ENCODE results near the gene TLN1. TPM values are rescaled to one million over a fixed set of nuclear protein-coding genes. Genes with fewer than 3 reads are reported as not detected.

Gene TLN1
- total RNA-seq, 2 experiments from 2014 or later = 233 to 235 TPM

DNA sequence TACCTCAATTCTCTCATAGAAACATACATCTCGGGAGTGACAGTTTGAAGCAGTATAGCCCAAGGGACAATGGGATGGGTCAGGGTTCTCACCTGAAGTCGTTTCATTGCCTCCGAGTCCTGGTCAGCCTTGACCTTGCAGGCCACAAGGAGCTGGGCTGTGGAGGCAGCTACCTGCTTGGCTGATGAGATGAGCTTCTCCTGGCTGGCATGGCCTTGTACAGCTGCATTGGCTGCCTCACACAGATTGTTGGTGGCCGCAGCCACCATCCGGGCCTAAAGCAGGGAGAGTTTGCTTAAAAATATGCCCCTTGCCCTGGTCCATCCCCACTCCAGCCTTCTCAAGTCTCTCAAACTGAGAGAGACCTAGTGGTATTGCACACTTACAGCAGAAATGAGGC lies 33.8 kb downstream of the TLN1 start:
- ChIA-PET CTCF (interaction anchor here (1.3 to 3.2 kb wide), 4 partner anchors 8 to 87 kb away, joined by 3 to 21 read pairs (median 10); no protein-coding TSS in a partner anchor), POLR2A (interaction anchor here (0.5 kb wide), 1 partner anchor 51 kb away, joined by 3 read pairs; no protein-coding TSS in a partner anchor)

DNA sequence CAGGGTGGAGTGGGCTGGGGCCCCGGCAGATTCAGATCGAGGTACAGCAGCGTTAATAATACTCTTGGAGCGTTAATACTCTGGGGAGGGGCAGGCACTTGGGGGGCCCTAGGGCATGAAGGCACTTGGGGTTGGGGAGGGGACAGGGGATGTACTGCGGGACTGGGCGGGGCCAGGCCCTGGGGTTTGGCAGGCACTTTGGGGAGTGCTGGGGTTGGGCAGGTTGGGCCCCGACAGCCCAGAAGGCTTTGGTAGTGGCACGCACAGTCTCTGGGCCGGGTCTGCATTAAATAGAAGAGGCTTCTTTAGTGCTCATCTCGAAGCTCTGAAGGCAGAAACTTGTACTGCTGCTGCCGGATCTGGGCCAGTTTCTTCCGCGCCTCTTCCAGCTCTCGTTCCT lies 34.5 kb downstream of the TLN1 start:
- ChIA-PET POLR2A (no interaction called here), CTCF (interaction anchor here (1.0 to 3.2 kb wide), 13 partner anchors 9 to 87 kb away, joined by 3 to 21 read pairs (median 9); partner anchors contain the start of genes ARHGEF39, CREB3 and TLN1)

GRCh38 chr9:35696520-35697215 lies 35.3 kb downstream of the TLN1 start:
- CTCF ChIA-PET = interaction anchor here (0.9 to 3.2 kb wide), 25 partner anchors 9 to 93 kb away, joined by 3 to 21 read pairs (median 7); partner anchors contain the start of genes ARHGEF39, CCDC107, CREB3 and GBA2
- POLR2A ChIA-PET = interaction anchor here (1.0 kb wide), 1 partner anchor 50 kb away, joined by 3 read pairs; no protein-coding TSS in a partner anchor

- ChIA-PET CTCF (interaction anchor here (0.9 to 3.2 kb wide), 21 partner anchors 10 to 94 kb away, joined by 3 to 21 read pairs (median 7); partner anchors contain the start of genes CCDC107, CREB3, GBA2 and RGP1), POLR2A (interaction anchor here (0.7 to 1.0 kb wide), 4 partner anchors 17 to 123 kb away, joined by 3 to 10 read pairs (median 6); no protein-coding TSS in a partner anchor)
These were observed 36.0 kb downstream of the TLN1 start for GRCh38 chr9:35695943-35696401.

- POLR2A ChIA-PET = interaction anchor here (2.0 kb wide), 1 partner anchor 16 kb away, joined by 5 read pairs; no protein-coding TSS in a partner anchor
- CTCF ChIA-PET = interaction anchor here (1.4 to 1.9 kb wide), 2 partner anchors 33 to 45 kb away, joined by 4 to 9 read pairs; partner anchors contain the start of genes CCDC107 and RMRP
These were observed 40.2 kb downstream of the TLN1 start for GRCh38 chr9:35691757-35692301.

- ChIA-PET POLR2A (interaction anchor here (0.5 to 2.0 kb wide), 2 partner anchors 16 to 19 kb away, joined by 5 to 6 read pairs; no protein-coding TSS in a partner anchor), CTCF (interaction anchor here (1.2 to 1.9 kb wide), 3 partner anchors 33 to 47 kb away, joined by 4 to 9 read pairs (median 5); partner anchors contain the start of genes CCDC107 and RMRP)
These were observed 40.7 kb downstream of the TLN1 start for GRCh38 chr9:35691334-35691650.

DNA sequence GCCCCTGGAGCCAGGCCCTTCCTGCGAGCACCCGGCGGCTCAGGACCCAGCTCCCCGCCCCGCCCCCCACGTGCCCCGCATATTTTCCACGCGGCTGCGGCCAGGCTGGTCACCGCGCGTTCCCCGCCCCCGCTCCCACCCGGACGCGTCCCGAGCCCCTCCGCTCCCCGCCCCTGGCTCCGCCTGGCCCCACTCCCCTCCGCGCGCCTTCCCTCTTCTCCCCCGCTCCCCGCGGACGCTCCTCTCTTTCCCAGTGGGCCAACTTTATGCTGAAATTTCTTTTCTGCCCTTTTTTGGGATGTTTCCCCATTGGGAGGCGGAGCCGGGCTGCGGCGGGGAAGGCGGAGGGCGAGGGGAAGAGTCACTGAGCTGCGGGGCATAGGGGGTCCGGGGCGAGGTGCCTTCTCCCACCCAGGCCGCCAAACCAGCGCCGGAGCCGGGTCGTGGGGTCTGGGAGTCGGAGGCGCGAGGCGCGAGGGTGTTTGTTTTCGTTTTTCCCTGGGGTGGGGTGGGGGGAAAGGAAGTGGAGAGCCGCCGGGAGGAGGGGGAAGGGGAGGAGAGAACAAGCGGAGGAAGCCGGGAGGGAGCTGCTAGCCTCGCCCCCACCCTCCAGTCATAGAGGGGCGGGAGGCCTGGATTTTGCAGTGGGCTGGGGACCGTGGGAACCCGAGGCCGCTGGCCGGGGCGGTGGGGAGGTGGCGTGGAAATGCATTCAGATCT lies 41.2 kb downstream of the TLN1 start:
- ChIA-PET POLR2A (interaction anchor here (0.5 to 2.0 kb wide), 2 partner anchors 15 to 19 kb away, joined by 5 to 6 read pairs; no protein-coding TSS in a partner anchor), CTCF (interaction anchor here (1.2 to 1.9 kb wide), 3 partner anchors 32 to 46 kb away, joined by 3 to 9 read pairs (median 5); partner anchors contain the start of genes CCDC107 and RMRP)

- ChIA-PET POLR2A (interaction anchor here (0.6 to 2.0 kb wide), 2 partner anchors 15 to 188 kb away, joined by 5 to 9 read pairs; no protein-coding TSS in a partner anchor), CTCF (interaction anchor here (1.2 to 1.9 kb wide), 4 partner anchors 32 to 79 kb away, joined by 3 to 9 read pairs (median 4); partner anchors contain the start of genes CCDC107 and RMRP)
These were observed 41.7 kb downstream of the TLN1 start for GRCh38 chr9:35690294-35690613.

DNA sequence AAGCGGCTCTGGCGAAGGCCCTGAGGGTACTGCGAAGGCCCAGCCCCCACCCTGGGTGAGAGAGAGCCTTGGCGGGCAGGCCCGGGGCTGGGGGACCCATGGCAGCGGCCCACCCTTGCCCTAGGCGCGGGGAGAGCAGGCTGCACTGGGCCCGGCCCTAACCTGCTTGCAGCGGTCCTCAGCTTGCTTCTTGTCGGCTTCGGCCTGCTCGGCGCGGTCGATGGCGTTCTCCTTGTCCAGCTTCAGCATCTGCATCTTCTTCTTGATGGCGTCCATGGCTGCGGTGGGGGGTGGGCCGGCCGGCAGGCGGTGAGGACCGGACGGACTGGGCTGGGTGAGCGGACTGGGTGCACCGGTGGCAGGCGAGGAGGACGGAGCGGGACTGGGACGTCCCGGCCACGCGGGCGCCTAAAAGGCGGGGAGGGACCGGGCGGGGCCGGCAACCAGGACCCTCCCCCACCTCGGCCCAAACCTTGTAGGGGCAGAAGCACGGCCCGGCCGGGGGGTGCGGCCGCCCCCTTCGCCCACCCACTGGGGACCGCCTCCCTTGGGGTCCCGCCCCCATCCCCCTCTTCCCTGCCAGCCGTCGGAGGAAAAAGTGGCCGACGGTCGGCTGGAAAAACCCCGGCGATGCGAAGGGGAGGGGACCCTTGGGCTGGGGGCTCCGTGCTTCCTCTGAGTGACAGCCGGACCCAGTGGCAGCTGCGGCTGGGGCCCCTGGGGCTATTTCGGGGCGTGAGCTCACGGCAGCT lies 42.3 kb downstream of the TLN1 start, which contains the start of gene TPM2:
TPM2 (minus strand) TSS at position 384 of the 752 bp plus-strand sequence; CDS start at position 276, 108 bp downstream.
- ChIA-PET POLR2A (interaction anchor here (0.6 to 1.3 kb wide), 2 partner anchors 43 to 189 kb away, joined by 5 to 9 read pairs; partner anchors contain the start of genes CREB3 and TLN1), CTCF (interaction anchor here (1.0 to 1.2 kb wide), 4 partner anchors 18 to 79 kb away, joined by 3 read pairs; partner anchors contain the start of gene ARHGEF39)

- ChIA-PET POLR2A (interaction anchor here (0.6 to 1.3 kb wide), 4 partner anchors 38 to 72 kb away, joined by 3 to 5 read pairs (median 3); partner anchors contain the start of genes CREB3, SIT1 and TLN1), CTCF (interaction anchor here (1.0 to 1.6 kb wide), 6 partner anchors 19 to 78 kb away, joined by 3 to 7 read pairs (median 4); partner anchors contain the start of genes ARHGEF39 and SIT1)
These were observed 43.1 kb downstream of the TLN1 start for GRCh38 chr9:35688558-35689541.

- ChIA-PET POLR2A (interaction anchor here (0.6 to 1.3 kb wide), 3 partner anchors 37 to 44 kb away, joined by 3 to 5 read pairs (median 3); partner anchors contain the start of genes CREB3, SIT1 and TLN1), CTCF (interaction anchor here (1.2 to 1.6 kb wide), 4 partner anchors 24 to 41 kb away, joined by 3 to 7 read pairs (median 4); partner anchors contain the start of genes ARHGEF39 and SIT1)
These were observed 43.9 kb downstream of the TLN1 start for GRCh38 chr9:35687972-35688557.

GRCh38 chr9:35687306-35687705 lies 44.7 kb downstream of the TLN1 start:
- POLR2A ChIA-PET = no interaction called here
- CTCF ChIA-PET = interaction anchor here (1.4 to 2.2 kb wide), 3 partner anchors 9 to 41 kb away, joined by 4 to 7 read pairs (median 7); no protein-coding TSS in a partner anchor

GRCh38 chr9:35686222-35687203 lies 45.5 kb downstream of the TLN1 start:
- POLR2A ChIA-PET = interaction anchor here (0.6 kb wide), 1 partner anchor 33 kb away, joined by 4 read pairs; no protein-coding TSS in a partner anchor
- CTCF ChIA-PET = interaction anchor here (0.5 to 2.2 kb wide), 3 partner anchors 10 to 42 kb away, joined by 3 to 7 read pairs (median 5); no protein-coding TSS in a partner anchor

DNA sequence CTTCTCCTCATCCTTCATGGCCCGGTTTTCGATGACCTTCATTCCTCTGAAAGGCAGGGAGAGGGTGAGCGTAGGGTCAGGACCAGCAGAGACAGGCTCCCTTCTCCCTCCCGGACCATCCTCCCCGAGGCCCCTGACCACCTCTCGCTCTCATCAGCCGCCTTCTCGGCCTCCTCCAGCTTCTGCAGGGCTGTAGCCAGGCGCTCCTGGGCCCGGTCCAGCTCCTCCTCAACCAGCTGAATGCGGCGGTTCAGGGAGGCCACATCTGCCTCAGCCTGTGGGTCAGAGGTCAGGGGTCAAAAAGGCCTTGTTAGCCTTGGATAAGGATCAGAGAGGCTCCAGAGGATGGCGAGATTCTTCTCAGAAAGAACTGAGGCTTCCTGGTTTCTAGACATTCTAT lies 46.5 kb downstream of the TLN1 start:
- CTCF ChIA-PET = interaction anchor here (0.9 to 2.2 kb wide), 3 partner anchors 10 to 131 kb away, joined by 3 to 7 read pairs (median 5); no protein-coding TSS in a partner anchor
- POLR2A ChIA-PET = no interaction called here

- CTCF ChIA-PET = interaction anchor here (0.8 to 1.8 kb wide), 4 partner anchors 9 to 130 kb away, joined by 3 to 5 read pairs (median 4); partner anchors contain the start of gene ARHGEF39
These were observed 47.1 kb downstream of the TLN1 start for GRCh38 chr9:35684921-35685320.

More at GRCh38 chr9:35684921-35685320, 47.1 kb downstream of the TLN1 start:
- POLR2A ChIA-PET = no interaction called here
